Measurements from ENCODE around the gene DCDC2. TPM values are rescaled to one million over a fixed set of nuclear protein-coding genes. Genes with fewer than 3 reads are reported as not detected.
A peak's percentile ranks its signal among the peaks of the same experiment; 100 is the strongest.

Gene DCDC2
- total RNA-seq, 3 donors from 2014 or later = 8.9 to 9.5 TPM; not detected in 1

- no peak for TF ChIP-seq POLR2AphosphoS5 (IDR thresholded peaks at IDR 0.05)
- TF ChIP-seq, protein P1, sequence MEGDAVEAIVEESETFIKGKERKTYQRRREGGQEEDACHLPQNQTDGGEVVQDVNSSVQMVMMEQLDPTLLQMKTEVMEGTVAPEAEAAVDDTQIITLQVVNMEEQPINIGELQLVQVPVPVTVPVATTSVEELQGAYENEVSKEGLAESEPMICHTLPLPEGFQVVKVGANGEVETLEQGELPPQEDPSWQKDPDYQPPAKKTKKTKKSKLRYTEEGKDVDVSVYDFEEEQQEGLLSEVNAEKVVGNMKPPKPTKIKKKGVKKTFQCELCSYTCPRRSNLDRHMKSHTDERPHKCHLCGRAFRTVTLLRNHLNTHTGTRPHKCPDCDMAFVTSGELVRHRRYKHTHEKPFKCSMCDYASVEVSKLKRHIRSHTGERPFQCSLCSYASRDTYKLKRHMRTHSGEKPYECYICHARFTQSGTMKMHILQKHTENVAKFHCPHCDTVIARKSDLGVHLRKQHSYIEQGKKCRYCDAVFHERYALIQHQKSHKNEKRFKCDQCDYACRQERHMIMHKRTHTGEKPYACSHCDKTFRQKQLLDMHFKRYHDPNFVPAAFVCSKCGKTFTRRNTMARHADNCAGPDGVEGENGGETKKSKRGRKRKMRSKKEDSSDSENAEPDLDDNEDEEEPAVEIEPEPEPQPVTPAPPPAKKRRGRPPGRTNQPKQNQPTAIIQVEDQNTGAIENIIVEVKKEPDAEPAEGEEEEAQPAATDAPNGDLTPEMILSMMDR (IDR thresholded peaks at IDR 0.05) = no peak
- intact Hi-C loops (cut with DNase I; ENCODE audit: low total_unique reads) = no loop called here
- no peak for DNase-seq (ENCODE audit: low spot score in 2 of 2)
- H3K4me1 ChIP-seq = no peaks in the 10 kb centered on the region
- no peaks in the 10 kb centered on the region for H3K9me3 ChIP-seq
- no peak overlapping the region for H3K4me3 ChIP-seq
- H3K27me3 ChIP-seq = no peaks in the 10 kb centered on the region
- H3K27ac ChIP-seq = no peak overlapping the region
- H3K36me3 ChIP-seq = no peaks in the 10 kb centered on the region
These were observed 73.9 kb downstream of the DCDC2 start for GRCh38 chr6:24284006-24284405.

DNA sequence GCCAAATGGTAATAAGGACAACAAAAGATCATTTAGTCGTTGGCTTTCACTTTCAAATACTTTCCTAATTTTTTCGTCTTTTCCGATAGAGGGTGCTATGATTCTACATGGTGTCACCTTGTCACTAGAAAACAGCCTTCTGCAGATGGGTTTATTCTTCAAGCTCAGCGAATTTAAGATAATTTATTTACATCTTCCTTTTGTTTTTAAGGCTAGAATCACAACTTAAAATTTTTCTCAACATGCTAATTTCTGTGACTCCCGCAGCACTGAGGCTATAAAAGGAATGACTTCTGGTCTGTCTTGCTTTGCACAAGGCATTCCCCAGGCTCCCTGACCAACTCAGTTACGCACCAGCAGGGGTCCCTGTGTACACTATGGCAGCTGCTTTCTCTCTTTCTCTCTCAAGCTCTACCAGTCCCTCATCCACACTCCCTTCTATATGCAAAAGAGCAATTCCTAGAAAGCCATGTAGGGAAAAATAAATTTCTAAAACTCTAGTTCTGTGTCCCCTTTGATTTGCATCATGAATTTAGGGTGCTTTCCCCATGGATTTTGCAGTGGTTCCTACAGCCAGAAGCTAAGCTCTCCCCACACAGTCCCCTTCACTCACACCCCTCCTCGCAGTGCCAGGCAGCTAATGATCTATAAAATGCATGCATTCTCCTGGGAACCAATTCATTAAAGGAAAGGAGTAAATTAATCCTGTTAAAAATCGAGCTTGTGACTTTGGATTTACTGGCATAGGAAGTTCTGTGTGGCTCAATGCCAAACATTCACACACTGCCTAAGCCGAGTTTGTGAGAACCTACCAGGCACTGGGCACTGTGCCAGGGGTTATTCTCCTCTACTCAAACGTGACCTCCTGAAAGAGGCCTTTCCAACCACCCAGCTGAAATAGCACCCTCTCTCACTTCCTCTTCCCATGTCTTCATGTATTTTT, 74.5 kb downstream of the DCDC2 start:
- peak; percentile 48 to 55 for DNase-seq (ENCODE audit: low spot score in 2 of 2)
- Histone ChIP-seq H3K36me3 (no peaks in the 10 kb centered on the region), H3K27ac (no peak overlapping the region), H3K9me3 (no peaks in the 10 kb centered on the region), H3K27me3 (no peaks in the 10 kb centered on the region), H3K4me3 (peak overlapping the region in 2 of 3 donors; percentile 17 to 26), H3K4me1 (no peaks in the 10 kb centered on the region)
- TF ChIP-seq, protein P1 (IDR thresholded peaks at IDR 0.05) = peak; percentile 26 to 71 (median 68)
- TF ChIP-seq POLR2A (IDR thresholded peaks at IDR 0.05) = no peak
- no peak for TF ChIP-seq POLR2AphosphoS5 (IDR thresholded peaks at IDR 0.05)
- intact Hi-C loops (cut with DNase I; ENCODE audit: low total_unique reads) = no loop called here

- intact Hi-C loops (cut with DNase I; ENCODE audit: low total_unique reads) = no loop called here
- DNase-seq (ENCODE audit: low spot score in 2 of 2) = no peak
- Histone ChIP-seq H3K36me3 (no peaks in the 10 kb centered on the region), H3K27ac (no peak overlapping the region), H3K27me3 (no peaks in the 10 kb centered on the region), H3K4me1 (no peaks in the 10 kb centered on the region), H3K4me3 (no peak overlapping the region), H3K9me3 (no peaks in the 10 kb centered on the region)
- TF ChIP-seq POLR2A (IDR thresholded peaks at IDR 0.05) (no peak), POLR2AphosphoS5 (IDR thresholded peaks at IDR 0.05) (no peak)
- TF ChIP-seq, protein P1 (IDR thresholded peaks at IDR 0.05) = peak in 2 of 3 donors; percentile 19 to 34
These were observed 83.3 kb downstream of the DCDC2 start for GRCh38 chr6:24274441-24275083.

DNA sequence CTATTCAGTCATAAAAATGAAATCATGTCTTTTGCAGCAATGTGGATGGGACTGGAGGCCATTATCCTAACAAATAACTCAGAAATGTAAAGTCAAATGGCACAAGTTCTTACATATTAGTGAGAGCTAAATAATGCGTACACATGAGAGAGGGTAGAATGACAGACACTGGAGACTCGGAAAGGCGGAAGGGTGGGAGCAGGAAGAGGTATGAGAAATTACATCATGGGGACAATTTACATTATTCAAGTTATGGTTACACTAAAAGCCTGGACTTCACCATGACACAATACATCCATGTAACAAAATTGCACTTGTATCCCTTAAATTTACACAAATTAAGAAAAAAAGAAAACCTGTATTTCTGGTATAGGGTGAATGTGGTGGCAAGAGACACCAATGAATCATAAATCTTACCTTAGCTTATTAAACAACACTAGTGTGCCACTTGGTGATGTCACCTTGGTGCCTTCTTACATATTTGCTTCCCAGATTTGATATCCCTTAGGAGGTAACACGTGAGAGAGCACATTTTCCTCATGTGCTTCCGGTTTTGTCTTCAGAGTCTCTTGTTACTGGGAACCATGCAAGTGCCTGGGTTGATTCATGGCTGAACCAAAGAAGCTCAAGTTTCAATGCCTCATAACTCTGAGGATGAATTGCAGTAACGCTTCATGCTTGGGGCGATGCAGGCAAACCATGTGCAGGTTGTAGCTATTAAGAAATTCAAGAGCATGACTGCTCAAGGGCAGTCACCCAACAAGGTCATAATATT, 84.6 kb downstream of the DCDC2 start:
- DNase-seq (ENCODE audit: low spot score in 2 of 2) = no peak
- Histone ChIP-seq H3K4me3 (no peak overlapping the region), H3K9me3 (no peaks in the 10 kb centered on the region), H3K36me3 (no peaks in the 10 kb centered on the region), H3K27ac (no peak overlapping the region), H3K4me1 (no peaks in the 10 kb centered on the region), H3K27me3 (no peaks in the 10 kb centered on the region)
- TF ChIP-seq, protein P1 (IDR thresholded peaks at IDR 0.05) = no peak
- TF ChIP-seq POLR2AphosphoS5 (IDR thresholded peaks at IDR 0.05) = no peak
- TF ChIP-seq POLR2A (IDR thresholded peaks at IDR 0.05) = no peak
- intact Hi-C loops (cut with DNase I; ENCODE audit: low total_unique reads) = no loop called here

All from breast epithelium (tissue), 4 donors.